GM21367 (cell line): ENCODE results near the gene CDKN2C.
"Not testable (repeated sequence)": the region's sequence is repeated elsewhere in the genome, so short reads cannot be mapped to it uniquely, and the experiment has no call there.

Source experiments
- ATAC-seq: cut with Tn5 transposase; IDR thresholded peaks from one replicate; pipeline ENCODE4 v1.9.1; 2021; ENCODE audit not compliant: unreplicated experiment

CDKN2C gene

DNA sequence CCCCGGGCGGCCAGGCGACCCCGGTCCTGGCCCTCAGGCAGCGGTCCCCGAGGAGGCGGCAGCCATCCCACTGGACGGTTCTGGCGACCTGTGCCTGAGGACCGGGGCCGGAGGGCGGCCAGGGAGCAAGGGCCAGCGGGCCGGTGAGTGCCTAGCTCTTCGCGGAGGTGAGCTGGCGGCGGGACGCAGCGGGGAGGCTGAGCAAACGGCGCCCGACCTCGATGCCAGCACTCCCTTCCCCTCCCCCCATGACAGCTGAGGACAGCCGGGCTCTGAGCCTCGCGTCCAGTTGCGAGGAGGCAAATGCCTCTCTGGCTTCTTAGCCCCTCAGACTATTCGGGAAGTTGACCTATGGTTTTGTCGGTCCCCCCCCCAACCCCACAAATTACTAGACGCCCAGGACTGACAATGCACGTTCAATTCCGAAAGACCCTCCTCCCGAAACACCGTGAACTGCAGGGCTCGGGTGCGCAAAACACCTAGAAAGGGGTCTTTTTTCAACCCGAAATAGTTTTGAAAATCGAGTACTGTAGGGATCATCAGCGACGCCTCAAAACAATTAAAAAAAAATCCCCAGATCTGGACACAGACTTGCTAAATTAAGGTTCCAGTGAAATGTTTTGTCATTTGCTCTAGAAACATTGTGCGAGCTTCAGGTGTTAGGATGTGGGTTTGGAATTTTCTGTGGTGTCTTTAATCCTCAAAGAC, 8.3 kb downstream of the CDKN2C start:
- ATAC-seq = peak; percentile 28

DNA sequence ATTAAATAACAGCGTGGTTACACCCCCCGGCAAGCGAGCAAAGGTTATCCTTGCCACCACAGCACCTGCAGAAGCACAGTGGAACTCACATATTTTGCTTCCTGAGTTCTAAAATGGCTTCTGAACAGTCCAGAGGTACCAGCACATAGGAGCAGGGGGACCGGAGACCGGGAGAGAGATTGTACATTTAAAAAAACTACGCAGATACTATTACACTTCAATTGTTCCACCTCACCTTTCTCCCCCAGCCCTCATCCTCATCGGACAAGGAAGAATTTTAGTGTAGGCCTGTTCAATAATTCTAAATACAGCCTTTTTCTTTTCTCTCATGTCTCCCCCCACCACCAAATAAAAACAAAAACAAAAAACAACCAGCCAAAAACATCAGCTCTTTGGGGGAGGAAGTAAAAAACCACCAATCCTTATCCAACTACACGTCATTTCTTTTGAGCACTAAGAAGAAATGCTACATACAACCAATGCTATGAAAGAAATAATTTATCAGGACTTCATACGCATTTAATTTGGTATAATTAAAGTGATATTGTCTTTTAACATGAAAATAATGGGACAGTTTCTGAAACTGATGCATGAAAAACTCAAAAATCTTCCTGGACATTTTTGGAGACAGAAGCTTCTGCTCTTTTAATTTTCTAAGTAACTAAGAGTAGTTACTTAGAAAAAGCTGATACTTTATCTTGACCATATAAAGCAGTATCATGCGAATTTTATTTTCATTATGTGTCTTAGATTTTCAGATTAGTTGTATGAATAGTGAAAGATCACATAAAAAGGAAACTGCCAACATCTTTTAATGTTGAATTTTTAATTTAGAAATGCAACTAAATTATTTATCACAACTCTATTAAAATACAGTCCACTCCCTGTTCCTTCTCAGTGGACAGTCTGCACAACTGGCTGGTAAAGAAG, 9.1 kb downstream of the CDKN2C start:
- ATAC-seq = no peak

DNA sequence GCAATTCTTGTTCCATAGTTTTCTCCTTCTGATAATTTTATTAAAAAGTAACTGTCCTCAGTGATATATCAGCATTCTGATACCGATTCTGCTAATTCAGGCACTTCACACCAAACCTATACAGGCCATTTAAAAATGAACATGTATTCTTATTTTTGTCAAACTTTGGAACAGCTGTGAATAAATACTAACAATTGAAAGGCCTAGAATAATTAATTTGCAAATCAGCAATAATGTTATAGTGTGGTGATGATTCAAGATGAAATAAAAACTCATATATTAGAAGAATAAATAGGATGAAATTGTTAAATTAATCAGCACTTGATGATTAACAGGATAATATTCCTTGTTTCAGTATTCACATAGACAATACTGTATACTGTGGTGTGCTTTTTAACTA, 9.9 kb downstream of the CDKN2C start:
- ATAC-seq = no peak

DNA sequence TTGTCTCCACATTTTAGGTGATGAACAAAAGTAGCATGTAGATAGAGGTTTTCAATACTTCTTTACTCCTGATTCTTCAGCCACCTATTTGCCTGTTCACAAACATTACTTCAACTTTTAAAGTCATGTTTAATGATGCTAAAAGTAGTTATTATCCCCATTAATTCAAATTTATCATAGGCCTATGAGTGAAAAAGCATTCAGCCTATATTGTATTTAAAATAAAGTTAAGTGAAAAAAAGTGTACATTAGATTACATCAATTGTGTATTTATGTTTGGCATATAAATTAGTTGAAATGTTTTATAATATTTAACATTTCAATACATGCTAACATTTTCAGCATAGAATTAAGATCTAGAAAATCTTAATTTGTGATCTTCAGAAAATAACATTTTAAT, 10.5 kb downstream of the CDKN2C start:
- ATAC-seq = no peak

DNA sequence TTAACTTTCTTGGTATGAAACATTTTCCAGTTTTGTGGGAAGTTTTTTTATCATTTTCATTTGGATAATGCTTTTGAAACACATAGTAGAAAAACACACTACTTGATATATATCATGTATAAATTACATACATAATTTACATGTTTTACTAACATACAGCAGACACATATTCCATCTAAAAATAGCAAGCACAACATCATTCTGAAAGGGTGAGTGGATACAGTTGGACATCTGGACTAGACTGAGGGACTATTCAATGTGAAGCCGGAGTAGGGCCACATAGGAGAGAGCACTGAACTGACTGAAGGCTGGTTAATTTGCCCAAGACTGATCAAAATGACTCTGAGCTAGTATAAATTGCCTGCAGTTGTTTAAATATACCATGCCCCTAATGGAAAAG, 11.7 kb downstream of the CDKN2C start:
- no peak for ATAC-seq

DNA sequence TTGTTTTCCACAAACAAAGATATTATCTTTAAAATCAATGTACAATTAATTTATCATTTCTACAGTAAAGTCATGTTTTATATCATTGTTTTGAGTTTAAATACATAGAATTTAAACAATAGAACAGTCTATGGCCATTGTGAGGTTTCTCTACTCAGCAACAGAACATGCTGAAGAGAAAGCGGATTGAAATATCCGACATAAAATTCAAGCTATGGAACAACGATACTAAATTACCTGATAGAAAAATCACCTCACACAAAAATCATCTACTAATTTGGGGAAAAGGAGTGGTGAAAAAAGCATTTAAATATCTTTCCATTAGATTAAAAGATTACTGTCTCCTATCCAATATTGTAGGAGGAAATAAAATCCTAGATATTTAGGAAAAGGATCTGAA, 12.6 kb downstream of the CDKN2C start:
- ATAC-seq = no peak

DNA sequence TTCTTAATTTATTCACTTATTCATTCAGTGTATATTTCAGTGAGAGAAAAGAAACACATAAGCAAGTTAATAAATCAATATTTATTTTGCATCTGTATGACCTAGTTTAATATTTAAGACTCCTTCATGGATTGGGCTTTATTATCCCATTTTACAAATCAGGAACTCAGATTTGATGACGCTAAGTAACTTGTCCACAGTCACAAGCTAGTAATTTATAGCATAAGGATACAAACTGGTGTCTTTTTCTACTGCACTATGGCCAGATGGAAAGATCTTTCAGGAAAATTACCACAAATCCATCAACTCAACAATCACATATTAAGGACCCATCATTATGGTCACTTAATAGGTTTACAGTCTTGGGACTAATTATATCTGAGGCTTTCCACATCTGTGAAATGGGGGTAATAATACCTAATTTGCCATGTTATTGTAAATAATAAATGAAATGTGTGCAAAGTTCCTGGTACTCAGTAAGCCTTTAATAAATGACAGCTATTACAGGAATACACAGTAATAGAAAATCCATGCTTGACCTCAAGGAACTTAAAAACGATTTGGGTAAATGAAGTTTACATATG, 13.3 kb downstream of the CDKN2C start:
- ATAC-seq = no peak

DNA sequence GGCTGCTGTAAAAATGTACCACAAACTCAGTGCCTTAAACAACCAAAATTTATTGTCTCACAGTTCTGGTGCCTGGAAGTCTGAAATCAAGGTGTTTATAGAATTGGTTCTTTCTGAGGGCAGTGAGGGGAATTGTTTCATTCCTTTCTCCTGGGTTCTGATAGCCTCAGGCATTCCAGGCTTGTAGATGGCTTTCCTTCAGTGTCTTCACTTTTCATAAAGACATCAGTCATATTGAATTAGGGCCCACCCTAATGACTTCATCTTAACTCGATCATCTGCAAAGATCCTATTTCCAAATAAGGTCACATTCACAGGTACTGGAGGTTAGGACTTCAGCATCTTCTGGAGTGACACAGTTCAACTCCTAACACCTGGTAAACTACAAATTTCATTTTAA, 15.0 kb downstream of the CDKN2C start:
- no peak for ATAC-seq

DNA sequence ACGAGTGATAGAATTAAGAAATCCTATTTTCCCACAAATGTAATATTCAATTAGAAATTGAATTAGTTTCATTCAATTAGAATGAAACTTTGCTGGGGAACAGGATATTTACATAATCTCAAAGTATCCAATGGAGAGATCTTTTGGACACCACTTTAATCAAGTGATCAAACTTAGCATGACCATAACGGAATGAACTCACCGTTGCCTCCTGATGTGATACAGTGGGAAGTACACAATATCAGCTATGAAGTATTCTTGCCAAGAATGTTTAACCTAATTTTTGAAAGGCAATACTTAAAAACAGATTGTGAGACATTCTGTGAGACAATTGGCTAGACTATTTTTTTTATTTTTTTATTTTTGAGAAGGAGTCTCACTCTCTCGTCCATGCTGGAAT, 16.6 kb downstream of the CDKN2C start:
- ATAC-seq = no peak

DNA sequence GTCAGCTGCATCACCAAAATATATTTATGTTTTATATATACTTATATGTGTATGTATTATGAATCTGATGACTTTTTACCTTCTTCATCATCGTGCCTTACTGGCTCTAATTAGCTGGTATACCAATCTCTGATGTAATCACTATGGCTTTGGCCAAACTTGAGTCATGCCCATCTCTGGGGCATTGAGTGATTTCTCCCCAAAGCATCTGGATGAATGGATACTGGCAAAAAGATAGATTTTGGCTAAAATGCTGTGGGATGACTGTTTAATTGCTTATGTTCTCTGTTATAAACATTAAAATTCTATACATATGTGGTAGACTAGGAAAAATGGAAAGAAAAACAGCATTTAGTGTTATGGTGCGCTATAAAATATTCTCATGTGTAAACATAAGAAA, 19.6 kb downstream of the CDKN2C start:
- no peak for ATAC-seq

DNA sequence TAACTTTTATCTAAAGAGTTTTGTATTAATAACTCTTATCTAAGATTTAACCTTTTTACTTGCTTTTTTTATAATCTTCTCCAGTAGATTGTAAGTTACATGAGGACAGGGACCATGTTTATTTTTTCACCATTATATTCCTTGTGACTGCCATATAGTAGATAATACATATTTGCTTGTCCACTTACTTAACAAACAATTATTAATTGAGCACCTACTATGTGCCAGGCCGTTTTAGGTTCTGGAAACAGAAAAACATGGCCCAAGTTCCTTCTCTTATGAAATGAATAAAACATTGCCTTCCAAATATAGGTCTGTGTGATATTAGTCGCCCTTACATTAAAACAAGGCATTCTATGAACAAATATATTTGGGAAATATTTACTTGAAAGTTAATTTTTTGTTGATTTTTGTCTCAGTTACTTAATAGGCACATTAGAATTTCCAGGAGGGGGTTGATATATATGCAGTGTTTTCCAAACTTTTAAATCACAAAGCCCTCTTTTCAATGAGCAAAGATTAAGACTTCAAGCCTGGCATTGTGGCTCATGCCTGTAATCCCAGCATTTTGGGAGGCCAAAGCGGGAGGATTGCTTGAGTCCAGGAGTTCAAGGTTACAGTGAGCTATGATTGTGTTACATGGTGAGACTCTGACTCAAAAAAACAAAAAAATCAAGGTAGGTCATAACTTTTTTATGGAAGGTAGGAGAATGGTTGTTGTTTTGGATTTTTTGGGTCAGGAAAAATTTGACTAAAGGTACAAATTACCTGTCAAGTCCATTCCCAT, 22.7 kb downstream of the CDKN2C start:
- ATAC-seq = no peak

DNA sequence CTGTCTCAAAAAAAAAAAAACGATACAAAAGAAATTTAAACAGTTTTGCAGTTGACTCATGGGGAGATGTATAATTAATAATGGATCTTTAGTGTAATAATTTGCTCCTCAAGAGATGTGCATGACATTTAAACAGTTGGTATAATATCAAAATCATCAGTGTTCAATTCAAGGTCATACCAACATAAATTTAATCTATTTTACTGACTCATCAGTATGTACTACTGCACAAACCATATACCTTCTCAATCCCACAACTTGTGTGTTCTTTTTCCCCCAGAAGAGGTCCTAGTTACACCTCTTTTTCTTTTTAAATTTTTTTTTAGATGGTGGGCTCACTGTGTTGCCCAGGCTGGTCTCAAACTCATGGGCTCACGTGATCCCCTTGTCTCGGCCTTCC, 23.6 kb downstream of the CDKN2C start:
- ATAC-seq = no peak

DNA sequence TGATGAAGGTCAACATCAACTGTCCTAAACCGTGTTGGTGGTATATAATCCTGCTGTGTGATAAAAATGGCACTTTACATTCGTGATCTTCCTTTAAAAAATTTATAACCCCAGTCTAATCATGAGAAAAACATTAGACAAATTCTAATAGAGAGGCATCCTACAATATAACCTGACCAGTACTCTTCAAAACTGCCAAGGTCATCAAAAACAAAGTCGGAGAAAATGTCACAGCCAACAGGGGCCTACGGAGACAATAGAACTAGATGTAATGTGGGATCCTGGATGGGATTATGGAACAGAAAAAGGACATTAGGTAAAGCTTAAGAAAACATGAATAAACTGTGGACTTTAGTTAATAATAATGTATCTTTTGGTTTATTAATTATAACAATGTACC, 25.0 kb downstream of the CDKN2C start:
- no peak for ATAC-seq

DNA sequence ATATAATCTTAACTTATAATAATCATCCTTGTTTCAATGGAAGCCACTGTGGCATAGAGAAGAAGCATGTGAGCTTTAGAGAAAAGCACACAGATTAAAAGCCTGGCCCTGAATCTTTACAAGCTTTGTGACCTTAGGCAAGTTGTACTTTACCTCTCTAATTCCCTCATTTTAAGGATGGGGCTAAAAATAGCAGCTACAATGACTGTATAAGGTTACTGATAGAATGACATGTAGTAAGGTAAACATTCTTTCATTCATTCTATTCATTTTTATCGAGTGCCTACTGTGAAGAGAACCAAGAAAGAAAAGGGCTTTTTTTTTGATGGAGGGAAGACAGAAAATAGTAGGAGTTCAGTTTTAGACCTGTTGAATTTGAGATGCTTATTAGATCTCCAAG, 25.6 kb downstream of the CDKN2C start:
- no peak for ATAC-seq

DNA sequence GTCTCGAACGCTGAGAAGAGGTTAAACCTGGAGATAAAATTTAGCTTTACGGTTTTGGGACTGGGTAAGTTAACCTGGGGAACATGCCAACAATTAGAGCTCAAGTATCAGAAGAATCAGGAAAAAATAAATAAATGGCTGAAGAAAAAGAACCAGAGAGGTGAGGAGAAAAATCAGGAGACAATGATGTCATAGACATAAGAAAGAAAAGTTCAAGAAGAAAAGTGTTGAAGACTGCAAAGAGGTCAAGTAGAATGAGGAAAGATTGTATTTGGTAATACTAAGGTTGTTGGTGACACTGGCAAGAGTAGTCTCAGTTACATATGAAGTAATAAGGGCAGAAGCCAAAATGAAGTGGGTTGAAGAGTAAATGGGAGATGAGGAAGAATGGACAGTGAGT, 26.0 kb downstream of the CDKN2C start:
- no peak for ATAC-seq

DNA sequence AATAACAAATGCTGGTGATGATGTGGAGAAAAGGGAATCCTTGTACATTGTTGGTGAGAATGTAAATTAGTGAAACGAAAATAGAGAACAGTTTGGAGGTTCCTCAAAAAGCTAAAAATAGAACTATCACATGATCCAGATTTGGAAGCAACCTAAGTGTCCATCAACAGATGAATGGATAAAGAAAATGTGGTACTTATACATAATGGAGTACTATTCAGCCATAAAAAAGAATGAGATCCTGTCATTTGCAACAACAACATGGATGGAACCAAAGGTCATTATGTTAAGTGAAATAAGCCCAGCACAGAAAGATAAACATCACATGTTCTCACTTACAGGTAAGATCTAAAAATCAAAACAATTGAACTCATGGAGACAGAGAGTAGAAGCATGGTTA, 29.3 kb downstream of the CDKN2C start:
- not testable (repeated sequence) for ATAC-seq

DNA sequence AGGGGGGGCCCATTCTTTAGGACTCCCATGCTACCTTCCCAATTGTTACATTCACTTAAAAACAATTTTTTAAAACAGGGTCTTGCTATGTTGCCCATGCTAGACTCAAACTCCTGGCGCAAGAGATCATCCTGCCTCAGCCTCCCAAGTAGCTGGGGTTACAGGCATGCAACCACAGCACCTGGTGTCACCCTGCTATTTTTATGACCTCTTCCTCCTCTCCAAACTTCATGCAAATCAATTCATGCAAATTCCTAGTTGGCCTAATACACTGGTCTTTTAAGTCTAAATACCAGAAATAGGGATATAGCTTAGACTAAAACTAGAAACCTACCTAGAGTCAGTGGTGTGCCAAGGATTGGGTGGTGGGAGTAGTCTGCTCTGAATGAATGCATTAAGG, 30.1 kb downstream of the CDKN2C start:
- ATAC-seq = peak; percentile 76

DNA sequence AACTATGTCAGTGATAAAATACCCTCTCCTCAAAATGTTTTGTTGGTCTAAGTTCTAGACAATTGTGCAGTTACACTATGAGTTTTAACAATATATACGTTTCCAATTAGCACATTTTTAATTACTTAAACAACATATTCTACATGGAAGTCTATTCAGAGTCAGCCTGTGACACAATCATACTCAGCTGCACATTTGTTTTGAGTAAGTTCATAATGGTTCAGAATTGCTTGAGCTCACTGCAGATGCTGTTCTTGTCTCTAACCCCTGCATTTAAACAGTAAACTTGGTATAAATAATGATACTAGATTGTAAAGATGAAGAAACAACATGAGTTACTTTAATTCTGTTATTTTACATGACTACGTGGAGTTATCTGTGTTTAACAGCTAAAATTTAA, 30.6 kb downstream of the CDKN2C start:
- ATAC-seq = peak; percentile 41

DNA sequence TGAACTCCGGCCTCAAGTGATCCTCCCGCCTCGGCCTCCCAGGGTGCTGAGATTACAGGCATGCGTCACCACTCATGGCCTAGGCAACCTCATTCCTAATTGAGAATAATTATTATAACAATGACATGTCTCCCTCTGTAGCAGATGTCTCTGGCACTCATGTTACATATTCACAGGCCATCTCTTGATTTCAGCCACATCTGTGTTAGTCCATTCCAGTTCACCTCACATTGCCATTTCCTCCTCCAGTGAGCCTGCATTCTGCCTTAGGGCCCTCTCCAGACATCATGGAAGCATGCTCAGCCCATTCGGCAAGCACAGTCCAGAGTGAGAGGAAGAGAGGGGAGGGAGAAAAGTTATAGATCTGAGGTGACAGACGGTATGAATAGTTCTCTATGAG, 32.5 kb downstream of the CDKN2C start:
- ATAC-seq = no peak

DNA sequence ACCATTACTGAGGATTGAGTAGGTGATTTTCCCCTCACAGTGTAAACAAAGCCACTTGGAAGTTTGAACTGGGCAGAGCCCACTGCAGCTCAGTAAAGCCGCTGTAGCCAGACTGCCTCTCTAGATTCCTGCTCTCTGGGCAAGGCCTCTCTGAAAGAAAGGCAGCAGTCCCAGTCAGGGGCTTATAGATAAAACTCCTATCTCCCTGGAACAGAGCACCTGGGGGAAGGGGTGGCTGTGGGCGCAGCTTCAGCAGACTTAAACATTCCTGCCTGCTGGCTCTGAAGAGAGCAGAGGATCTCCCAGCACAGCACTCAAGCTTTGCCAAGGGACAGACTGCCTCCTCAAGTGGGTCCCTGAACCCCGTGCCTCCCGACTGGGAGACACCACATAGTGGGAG, 35.5 kb downstream of the CDKN2C start:
- ATAC-seq = not testable (repeated sequence)

DNA sequence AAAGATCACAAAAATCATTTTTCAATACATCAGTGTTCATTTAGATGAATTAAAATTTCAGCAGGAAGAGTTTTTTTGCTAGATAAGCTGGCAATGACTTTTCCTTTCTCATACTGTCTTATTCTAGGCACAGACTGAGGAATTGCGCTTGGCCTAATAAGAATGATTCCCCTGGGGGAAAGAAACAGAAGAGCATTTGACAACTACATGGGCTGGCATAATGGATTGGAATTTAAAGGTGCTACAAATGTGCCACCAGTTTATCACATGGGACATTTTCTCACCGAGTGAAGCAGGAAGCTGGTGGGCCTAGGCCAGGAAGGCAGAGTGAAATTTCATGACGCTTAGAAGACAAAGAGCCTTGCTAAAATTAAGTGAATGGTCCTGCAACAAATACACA, 39.3 kb downstream of the CDKN2C start:
- no peak for ATAC-seq
